Testis (tissue), 3 donors: ENCODE data around the gene CELA1. TPM values are rescaled to one million over a fixed set of nuclear protein-coding genes. Genes with fewer than 3 reads are reported as not detected.
"Not testable (repeated sequence)": the region's sequence is repeated elsewhere in the genome, so short reads cannot be mapped to it uniquely, and the experiment has no call there.

ENCODE experiments used
- DNase-seq: peaks from one replicate; pipeline ENCODE4 v3.0.0-alpha.2; 2019
- H3K27ac ChIP-seq, 2 donors: fragments of 200-600 bp; sonication (generic); one replicate each; pipeline ENCODE4 v1.5.1; 2019
- H3K27me3 ChIP-seq: fragments of 200-600 bp; sonication (generic); one replicate; pipeline ENCODE4 v1.5.1; 2019
- H3K36me3 ChIP-seq: fragments of 200-600 bp; sonication (generic); one replicate; pipeline ENCODE4 v1.5.1; 2017; ENCODE audit warnings: low read depth; ENCODE audit errors: missing control alignments
- H3K4me1 ChIP-seq: fragments of 200-600 bp; sonication (generic); one replicate; pipeline ENCODE4 v1.5.1; 2019
- H3K4me3 ChIP-seq, 2 donors: fragments of 200-600 bp; sonication (generic); one replicate each; pipeline ENCODE4 v1.5.1; 2017 to 2019
- H3K9me3 ChIP-seq: fragments of 200-600 bp; sonication (generic); one replicate; pipeline ENCODE4 v1.5.1; 2017
- POLR2A ChIP-seq: fragments of 450-650 bp; IDR thresholded peaks from one replicate; pipeline ENCODE4 v1.6.1; 2017; ENCODE audit warnings: antibody characterized with exemption, mild to moderate bottlenecking, moderate library complexity
- WGBS, 2 donors: methylation state at CpG; one replicate each; pipeline ENCODE4 v1.1.5; 2018; 5-methylcytosine and 5-hydroxymethylcytosine counted together
- intact Hi-C: fragments of 100-400 bp; cut with DNase I; formaldehyde crosslinking; loops from one replicate; pipeline ENCODE4 v1.15.1; 2023; ENCODE audit warnings: low total_unique reads
- polyA plus RNA-seq: library from polyadenylated mRNA; stranded (reverse); fragments of 350-450 nt; fragmentation: Illumina TruSeq; extraction: RNeasy Lipid Tissue Mini Kit (QIAGEN cat#74804); gene quantifications from one replicate; pipeline ENCODE4 v1.2.3, GENCODE V29; 2014; ENCODE audit warnings: low read depth, low replicate concordance; ENCODE audit not compliant: insufficient read depth
- total RNA-seq, 2 donors: library from RNA; depleted of rRNA; stranded (reverse); fragments of >200 nt; gene quantifications; one replicate each; pipeline ENCODE4 v1.2.3, GENCODE V29; 2016
- TF ChIP-seq, protein P1 (sequence below), 3 experiments: fragments of 450-650 bp in 2 of 3; fragments of 200-600 bp in 1 of 3; sonication (generic) in 1 of 3; IDR thresholded peaks; one replicate each; pipeline ENCODE4 v1.5.1; 2016 to 2019; ENCODE audit warnings: antibody characterized with exemption in 3 of 3, mild to moderate bottlenecking in 2 of 3, moderate library complexity in 1 of 3

The CELA1 gene
- total and polyA plus RNA-seq, 3 donors from 2014 or later = 0.50 TPM; not detected in 2

DNA sequence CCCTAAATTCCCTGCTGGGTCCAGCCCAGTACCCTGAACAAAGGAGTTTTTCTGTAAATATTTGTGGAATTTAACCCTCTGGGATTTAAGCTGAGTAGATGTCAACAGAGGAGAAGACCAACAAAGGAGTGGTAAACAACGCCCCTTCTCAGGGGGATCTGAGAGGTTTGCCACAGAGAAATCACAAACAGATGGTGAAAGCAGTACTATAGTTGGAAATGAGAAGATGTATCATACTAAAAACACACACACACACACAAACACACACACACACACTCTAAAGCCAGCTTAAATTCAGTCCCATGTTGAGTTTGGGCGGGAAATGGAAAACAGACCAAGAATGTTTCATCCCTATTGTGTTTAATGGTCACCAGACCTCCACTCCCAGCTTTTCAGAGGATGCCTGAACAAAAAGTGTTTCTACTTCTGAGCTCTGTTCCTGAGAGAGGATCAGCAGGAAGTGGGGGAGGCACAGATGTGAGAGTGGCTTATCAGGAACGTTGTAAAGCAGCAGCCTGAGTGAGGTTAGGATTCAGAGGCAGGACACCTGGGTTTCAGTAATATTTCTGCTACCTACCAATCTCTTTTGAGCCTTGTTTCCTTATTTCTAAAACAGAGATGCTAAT, 25.7 kb downstream of the CELA1 start:
- Histone ChIP-seq H3K4me1 (no peaks in the 10 kb centered on the region), H3K4me3 (no peak overlapping the region), H3K36me3 (no peaks in the 10 kb centered on the region), H3K9me3 (no peaks in the 10 kb centered on the region), H3K27me3 (no peaks in the 10 kb centered on the region), H3K27ac (no peak overlapping the region)
- intact Hi-C loops = loop anchor here (10.0 kb wide), 1 partner anchor 486 kb away; no protein-coding TSS in a partner anchor
- TF ChIP-seq, protein P1, sequence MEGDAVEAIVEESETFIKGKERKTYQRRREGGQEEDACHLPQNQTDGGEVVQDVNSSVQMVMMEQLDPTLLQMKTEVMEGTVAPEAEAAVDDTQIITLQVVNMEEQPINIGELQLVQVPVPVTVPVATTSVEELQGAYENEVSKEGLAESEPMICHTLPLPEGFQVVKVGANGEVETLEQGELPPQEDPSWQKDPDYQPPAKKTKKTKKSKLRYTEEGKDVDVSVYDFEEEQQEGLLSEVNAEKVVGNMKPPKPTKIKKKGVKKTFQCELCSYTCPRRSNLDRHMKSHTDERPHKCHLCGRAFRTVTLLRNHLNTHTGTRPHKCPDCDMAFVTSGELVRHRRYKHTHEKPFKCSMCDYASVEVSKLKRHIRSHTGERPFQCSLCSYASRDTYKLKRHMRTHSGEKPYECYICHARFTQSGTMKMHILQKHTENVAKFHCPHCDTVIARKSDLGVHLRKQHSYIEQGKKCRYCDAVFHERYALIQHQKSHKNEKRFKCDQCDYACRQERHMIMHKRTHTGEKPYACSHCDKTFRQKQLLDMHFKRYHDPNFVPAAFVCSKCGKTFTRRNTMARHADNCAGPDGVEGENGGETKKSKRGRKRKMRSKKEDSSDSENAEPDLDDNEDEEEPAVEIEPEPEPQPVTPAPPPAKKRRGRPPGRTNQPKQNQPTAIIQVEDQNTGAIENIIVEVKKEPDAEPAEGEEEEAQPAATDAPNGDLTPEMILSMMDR (IDR thresholded peaks at IDR 0.05) = no peak
- TF ChIP-seq POLR2A = no peak
- WGBS, 2 donors = 27% methylated on average over 3 of the region's 3 CpGs
- DNase-seq = peak; percentile 32

DNA sequence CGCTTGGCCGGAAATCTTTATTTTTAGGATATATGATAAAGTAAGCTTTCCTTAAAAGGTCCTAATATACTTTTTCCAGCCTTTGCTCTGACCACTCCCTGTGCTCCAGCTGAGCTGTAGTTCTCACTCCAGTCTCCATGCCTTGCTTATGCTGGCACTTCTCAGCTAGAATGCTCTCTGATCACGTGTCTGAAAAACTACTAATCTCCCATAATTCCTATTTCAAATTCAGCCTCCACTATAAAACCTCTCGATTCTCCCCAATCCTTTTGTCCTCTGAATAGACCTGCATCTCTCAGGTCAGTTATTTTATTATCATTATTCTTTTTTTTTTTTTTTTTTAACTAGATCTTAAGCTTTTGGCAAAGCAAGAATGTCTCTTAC, 26.2 kb downstream of the CELA1 start:
- DNase-seq = no peak
- H3K36me3 ChIP-seq = no peaks in the 10 kb centered on the region
- intact Hi-C loops = loop anchor here (10.0 kb wide), 1 partner anchor 486 kb away; no protein-coding TSS in a partner anchor

DNA sequence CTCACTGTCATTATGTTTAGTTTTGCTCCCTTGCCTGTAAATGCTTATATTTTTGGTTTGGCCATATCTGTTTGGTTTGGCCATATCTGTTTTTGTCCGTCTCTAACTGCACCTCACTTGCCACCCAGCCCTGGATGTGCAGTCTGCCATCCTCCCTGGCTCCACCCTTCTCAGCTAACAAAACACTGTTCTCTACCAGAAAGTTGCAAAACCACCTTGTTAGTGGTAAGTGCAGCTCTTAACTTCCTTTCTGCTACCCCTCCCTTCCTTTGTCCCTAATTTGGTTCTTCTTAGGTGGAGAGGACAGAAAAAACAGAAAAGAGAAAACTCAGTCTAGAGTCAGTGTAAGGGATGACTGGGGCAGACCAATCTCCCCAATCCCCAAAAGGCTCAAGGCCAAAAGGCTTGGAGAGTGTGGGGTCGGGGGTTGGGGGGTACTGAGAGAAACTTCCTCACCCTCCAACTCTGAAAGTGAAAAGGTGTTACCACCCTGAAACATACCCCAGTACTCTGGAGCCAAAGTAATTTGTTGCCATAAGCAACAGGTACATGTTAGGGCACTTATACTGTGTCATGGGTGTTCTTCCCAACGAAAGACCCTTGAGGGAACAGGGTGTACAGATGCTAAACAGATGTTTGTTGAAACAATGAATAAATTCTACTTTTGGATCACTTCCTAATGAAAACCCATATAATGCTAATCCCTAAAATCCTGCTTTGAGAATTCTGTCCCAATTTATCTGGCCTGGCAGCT, 27.5 kb downstream of the CELA1 start:
- no peaks in the 10 kb centered on the region for H3K36me3 ChIP-seq
- H3K27ac ChIP-seq = no peak overlapping the region
- H3K4me3 ChIP-seq = no peak overlapping the region
- TF ChIP-seq, protein P1 (IDR thresholded peaks at IDR 0.05) = no peak
- TF ChIP-seq POLR2A = no peak
- no peaks in the 10 kb centered on the region for H3K27me3 ChIP-seq
- WGBS, 2 donors = 67 to 68% methylated on average over 3 of the region's 3 CpGs
- DNase-seq = no peak
- intact Hi-C loops = no loop called here
- H3K9me3 ChIP-seq = no peaks in the 10 kb centered on the region
- H3K4me1 ChIP-seq = no peaks in the 10 kb centered on the region

More for the DNA sequence above, 26.2 kb downstream of the CELA1 start:
- H3K4me3 ChIP-seq = no peak overlapping the region
- no peak overlapping the region for H3K27ac ChIP-seq
- no peaks in the 10 kb centered on the region for H3K27me3 ChIP-seq
- no peaks in the 10 kb centered on the region for H3K4me1 ChIP-seq
- H3K9me3 ChIP-seq = no peaks in the 10 kb centered on the region
- 71 to 79% methylated on average over 4 of the region's 4 CpGs for WGBS, 2 donors
- TF ChIP-seq POLR2A = no peak
- TF ChIP-seq, protein P1 (IDR thresholded peaks at IDR 0.05) = no peak

DNA sequence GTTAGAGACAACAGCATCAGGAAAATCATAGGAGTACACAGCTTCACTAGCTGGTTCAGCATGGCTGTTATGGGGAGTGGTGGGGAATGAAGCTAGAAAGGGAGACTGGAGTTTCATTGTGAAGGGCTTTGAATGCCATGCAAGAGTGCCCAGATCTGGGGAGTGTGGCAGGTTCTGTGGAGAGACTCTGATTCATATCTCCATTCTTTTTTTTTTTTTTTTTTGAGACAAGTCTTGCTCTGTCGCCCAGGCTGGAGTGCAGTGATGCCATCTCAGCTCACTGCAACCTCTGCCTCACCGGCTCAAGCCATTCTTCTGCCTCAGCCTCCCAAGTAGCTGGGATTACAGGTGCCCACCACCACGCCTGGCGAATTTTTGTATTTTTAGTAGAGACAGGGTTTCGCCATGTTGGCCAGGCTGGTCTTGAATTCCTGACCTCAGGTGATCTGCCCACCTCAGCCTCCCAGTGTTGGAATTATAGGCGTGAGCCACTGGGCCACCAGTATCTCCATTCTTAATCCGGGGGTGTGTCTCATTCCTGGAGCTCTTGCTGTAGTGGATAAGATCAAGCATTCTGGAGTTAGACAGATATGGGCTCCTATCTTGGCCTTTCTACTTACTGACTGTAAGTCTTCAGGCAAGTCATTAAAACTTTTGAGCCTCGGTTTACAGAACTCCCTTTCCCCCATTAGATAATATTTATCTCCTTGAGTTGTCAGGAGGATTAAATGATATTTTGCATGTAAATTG, 28.2 kb downstream of the CELA1 start:
- 87 to 88% methylated on average over 8 of the region's 8 CpGs for WGBS, 2 donors
- intact Hi-C loops, H3K4me3 ChIP-seq, H3K36me3 ChIP-seq, H3K9me3 ChIP-seq, DNase-seq, H3K4me1 ChIP-seq, H3K27ac ChIP-seq, H3K27me3 ChIP-seq: not testable (repeated sequence)

DNA sequence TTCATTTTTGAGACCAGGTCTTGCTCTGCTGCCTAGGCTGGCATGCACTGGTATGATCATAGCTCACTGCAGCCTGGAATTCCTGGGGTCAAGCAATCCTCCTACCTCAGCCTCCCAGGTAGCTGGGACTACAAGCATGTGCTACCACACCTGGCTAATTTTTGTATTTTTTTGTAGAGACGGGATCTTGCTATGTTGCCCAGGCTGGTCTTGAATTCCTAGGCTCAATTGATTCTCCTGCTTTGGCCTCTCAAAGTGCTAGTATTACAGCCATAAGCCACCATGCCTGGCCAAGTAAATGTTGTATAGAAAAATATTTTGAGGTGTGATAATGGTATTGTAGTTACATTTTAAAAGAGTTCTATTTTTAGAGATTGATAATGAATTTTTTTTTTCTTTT, 35.1 kb downstream of the CELA1 start:
- no peaks in the 10 kb centered on the region for H3K36me3 ChIP-seq
- no peak overlapping the region for H3K4me3 ChIP-seq
- no peaks in the 10 kb centered on the region for H3K27me3 ChIP-seq
- no peak overlapping the region for H3K27ac ChIP-seq
- no peak for TF ChIP-seq POLR2A
- TF ChIP-seq, protein P1 (IDR thresholded peaks at IDR 0.05) = no peak
- WGBS, 2 donors = 88 to 96% methylated on average over 1 of the region's 1 CpG
- H3K4me1 ChIP-seq = no peaks in the 10 kb centered on the region
- DNase-seq = no peak
- intact Hi-C loops = no loop called here
- no peaks in the 10 kb centered on the region for H3K9me3 ChIP-seq
